Anterior cingulate cortex (tissue), 58 donors: ENCODE data around the gene TRPM2.
"Not testable (repeated sequence)": the region's sequence is repeated elsewhere in the genome, so short reads cannot be mapped to it uniquely, and the experiment has no call there.

Source experiments
- DNase-seq, 58 donors: peaks; one replicate each; lab custom pipeline; 2025; lab: John Stamatoyannopoulos, UW

Gene TRPM2

DNA sequence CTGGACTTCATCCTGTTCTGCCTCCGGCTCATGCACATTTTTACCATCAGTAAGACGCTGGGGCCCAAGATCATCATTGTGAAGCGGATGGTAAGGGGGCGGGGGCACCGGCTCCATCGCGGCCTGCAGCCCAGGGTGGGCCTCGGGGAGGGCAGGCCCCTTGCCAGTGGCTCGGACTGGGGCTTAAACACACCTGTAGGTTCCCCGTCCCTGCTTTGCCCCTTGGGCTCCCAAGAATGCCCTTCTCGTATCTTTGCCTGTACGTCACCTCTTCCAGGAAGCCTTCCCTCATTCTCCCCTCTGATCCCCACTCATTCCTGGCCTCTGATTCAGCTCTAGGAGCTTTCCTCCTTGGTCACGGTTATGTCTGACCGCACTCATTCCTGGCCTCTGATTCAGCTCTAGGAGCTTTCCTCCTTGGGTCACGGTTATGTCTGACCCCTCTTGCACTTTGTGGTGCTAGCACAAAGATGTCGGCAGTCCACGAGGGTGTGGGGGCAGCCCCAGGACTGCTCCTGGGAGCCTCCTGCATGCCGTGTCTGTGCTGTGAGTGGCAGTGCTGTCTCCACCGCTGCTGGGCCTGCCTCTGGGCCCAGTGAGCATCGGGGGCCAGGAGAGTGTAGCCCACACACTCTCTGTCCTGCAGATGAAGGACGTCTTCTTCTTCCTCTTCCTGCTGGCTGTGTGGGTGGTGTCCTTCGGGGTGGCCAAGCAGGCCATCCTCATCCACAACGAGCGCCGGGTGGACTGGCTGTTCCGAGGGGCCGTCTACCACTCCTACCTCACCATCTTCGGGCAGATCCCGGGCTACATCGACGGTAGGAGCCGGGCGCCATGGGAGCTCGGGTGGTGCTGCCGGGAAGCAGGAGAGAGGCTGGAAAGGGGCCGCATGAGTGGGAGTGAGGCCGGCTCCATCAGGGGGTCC is 52.8 kb downstream of the TRPM2 start:
- no peak for DNase-seq

DNA sequence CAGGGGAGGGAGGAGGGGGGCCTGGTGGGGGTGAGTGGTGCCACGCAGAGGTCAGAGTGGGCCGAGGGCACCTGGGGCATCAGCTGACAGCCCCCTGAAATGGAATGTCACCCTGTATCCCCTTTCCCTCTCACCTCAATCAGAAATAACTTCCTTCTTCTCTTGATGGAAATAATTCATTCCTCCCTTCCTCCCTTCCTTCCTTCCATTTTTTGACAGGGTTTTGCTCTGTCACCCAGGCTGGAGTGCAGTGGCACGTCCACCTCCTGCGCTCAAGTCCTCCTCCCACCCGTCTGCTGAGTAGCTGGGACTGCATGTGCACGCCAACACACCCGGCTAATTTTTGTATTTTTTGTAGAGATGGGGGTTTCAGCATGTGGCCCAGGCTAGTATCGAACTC is 53.5 kb downstream of the TRPM2 start:
- DNase-seq = no peak

DNA sequence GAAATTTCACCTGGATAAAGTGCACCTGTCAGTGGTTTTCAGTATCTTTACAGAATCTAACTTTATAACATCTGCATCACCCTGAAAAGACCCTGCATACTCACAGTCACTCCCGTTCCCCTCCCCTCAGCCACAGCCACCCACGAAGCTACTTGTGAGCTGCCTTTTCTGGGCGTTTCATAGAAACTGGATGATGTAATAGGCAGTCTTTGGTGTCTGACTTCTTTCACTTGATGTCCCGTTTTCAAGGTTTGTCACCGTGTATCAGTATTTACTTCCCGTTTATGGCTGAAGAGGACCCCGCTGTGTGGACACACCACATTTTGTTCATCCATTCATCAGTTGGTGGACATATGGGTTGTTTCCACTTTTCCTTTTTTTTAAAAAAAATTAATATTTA is 54.1 kb downstream of the TRPM2 start:
- peak in 1 of 58 donors; percentile 10 for DNase-seq

DNA sequence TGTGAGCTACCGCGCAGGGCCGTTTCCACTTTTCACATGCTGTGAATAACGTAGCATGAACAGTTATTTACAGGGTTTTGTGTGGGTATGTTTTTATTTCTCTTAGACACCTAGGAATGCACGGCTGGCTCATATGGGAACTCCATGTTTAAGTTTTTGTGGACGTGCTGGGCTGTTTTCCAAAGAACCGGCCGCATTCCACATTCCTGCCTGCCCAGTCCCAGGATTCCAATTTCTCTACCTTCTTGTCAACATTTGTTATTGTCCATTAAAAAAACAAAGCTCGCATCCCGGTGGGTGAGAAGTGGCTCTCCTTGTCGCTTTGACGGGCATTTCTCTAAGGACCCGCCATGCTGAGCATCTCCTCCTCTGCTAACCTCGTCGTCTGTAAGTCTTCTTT is 54.8 kb downstream of the TRPM2 start:
- no peak for DNase-seq

DNA sequence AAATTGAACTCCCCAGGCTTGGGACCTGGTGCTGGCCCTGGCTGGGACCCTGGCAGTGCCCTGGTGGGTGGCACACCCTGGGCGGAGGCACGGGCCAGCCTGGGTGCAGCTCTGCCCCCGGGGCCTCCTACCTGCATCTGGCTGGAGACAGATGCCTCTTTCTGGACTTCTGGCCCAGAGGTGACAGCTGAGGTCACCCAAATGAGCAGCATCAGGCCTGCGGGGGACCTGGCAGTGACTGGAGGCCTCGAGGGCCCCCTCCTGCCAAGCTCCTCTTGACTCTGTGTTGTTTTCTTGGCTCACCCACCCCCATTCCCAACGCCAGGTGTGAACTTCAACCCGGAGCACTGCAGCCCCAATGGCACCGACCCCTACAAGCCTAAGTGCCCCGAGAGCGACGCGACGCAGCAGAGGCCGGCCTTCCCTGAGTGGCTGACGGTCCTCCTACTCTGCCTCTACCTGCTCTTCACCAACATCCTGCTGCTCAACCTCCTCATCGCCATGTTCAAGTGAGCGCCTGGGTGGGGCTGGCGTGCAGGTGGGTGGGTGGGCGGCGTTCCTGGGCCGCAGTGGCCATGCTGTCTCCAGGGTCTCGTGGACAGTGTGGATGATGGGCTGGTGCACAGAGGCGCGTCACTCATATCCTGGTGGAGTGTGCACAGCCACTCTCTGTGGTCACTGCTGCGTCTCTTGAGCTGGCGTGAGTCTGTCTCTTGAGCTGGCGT is 60.3 kb downstream of the TRPM2 start:
- DNase-seq = no peak

DNA sequence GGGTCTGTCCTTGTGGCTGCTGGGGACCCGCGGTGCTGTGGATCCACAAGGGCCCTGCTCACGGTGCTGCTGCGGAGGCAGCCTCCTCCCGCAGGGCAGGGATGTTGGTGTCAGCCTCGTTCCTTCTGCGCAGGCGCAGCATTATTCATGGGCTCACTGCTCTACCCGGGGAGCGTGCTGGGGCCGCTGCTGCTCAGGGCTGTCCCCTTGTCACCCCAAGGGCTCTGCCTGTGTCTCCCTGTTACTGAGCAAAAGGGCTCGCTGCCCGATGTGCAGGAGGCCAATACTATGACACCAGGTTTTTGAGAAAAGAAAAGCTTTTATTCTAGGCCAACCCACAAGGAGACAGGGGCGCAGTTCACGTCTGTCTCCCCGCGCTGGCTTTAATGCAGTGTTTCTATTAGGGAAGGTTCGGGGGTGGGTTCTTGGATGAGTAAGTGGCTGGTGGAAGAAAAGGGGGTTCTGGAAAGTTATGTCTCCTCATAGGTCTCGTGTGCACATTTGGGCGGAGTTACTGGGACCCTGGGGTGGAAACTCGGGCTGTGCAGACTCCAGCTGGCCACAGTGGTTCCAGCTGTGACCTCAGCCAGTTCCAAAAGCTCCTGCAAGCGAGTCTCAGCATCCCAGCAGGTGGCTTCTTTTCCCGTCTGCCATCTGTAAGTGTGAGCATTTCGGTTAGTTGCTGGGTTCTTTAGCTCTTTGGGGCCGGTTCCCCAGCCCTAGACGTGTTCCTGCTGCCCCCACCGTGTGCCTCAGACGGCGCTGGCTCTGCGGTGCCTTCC is 61.1 kb downstream of the TRPM2 start:
- no peak for DNase-seq

DNA sequence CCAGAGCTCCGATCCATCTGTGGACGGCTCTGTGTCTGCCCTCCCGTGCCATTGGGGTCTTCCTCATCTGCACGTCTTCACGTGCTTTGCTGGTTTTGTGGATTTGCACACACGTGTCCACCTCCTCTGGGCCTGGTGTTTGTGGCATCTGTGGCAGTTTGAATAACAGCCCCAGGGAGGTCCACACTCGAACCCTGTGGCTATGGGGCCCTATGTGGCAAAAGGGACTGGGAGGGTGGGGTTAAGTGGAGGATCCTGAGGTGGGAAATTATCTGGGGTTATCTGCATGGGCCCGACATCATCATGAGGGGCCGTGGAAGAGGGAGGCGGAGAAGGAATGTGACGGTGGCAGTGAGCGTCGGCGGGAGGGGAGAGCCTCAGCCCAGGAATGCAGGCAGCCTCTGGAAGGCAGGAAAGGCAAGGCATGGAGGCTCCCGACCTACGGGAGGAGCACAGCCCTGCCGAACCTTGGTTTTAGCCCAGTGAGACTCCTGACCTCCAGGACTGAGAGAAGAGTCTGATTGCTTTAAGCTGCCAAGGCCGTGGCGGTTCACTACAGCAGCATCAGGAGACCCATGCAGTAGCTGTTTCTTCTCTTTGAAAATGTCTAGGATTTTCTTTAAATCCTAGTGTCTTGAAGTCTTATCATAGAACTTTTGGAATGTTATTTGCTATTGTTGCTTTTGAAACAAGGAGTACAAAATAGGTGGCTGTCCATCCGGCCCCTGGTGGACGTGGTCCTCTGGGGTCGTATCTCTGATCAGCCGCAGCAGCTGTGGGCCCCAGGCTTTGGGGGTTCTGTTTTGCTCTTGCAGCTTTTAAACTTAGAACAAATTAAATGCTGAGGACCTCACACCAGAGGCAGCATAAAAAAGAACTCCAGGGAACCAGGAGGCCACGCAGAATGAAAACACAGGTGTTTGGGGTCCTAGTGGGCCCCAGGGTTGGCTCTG is 61.9 kb downstream of the TRPM2 start:
- no peak for DNase-seq

DNA sequence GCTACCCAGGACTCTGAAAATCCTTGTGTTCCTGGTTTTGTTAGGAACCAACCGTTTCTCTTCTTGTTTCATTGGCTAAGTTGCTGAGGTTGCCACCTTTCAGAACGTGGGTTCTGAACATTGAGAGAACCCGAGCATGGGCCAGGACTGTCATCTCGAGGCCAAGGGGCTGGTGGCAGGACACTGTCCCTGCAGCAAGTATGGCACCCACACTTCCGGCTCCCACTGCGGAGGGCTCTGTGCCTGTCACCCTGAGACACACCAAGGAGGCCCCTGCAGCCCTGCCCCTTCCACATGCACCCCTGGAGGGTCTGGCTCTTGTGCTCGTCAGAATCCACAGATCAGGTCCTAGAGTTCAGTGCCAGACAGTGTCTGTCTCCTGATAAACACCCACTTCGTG is 62.8 kb downstream of the TRPM2 start:
- DNase-seq = no peak

DNA sequence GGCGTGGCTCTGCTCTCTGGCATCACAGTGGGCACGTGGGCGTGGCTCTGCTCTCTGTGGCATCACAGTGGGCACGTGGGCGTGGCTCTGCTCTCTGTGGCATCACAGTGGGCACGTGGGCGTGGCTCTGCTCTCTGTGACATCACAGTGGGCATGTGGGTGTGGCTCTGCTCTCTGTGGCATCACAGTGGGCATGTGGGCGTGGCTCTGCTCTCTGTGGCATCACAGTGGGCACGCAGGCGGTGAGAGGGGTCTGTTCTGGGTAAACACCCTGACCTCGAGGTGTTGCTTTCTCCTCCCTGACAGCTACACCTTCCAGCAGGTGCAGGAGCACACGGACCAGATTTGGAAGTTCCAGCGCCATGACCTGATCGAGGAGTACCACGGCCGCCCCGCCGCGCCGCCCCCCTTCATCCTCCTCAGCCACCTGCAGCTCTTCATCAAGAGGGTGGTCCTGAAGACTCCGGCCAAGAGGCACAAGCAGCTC is 64.2 kb downstream of the TRPM2 start:
- not testable (repeated sequence) for DNase-seq

DNA sequence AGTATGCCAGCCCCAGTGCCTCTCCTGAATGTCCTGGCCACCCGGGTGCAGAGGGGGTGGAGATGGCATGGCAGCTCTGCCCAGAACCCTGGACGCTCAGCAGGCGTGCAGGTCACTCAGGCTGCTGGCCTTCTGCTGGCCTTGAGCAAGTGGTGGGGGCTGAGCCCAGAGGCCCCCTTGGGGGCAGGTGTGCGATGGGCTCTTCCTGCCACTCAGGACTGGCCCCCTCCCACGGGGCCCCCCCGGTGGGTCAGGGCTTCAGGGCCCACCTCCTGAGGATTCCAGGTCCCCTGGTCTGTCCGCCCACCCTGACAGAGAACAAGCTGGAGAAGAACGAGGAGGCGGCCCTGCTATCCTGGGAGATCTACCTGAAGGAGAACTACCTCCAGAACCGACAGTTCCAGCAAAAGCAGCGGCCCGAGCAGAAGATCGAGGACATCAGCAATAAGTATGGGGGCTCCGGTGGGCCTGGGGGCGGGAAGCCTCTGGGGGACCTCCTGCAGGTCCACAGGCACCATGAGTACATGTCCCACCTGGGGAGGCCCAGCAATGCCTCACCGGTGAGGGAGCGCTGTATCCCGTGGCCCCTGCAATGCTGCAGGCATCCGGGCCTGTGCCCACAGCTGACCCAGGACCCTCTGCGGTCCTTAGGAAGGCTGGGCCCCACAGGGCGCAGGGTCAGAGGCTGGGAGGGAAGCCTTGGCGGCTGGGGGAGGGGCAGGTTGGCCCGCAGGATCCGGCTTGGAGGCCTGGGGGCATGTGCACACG is 64.9 kb downstream of the TRPM2 start:
- DNase-seq = no peak

DNA sequence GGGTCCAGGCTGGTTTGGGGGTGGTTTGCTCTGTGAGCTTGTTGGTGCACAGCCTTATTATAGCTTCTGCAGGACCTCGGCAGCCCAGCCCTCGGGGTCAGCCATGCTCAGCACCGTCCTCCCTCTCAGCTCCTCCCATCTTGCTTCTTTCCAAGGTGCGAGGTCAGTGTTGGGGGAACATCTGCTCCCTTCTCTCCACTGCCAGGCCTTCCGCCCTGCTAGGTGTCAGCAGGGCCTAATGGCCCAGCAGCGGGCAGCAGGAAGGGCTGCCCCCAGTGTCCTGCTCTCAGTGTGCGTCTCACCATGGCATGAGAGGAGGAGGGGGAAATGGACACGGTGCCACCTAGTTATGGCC is 65.4 kb downstream of the TRPM2 start:
- DNase-seq = no peak

DNA sequence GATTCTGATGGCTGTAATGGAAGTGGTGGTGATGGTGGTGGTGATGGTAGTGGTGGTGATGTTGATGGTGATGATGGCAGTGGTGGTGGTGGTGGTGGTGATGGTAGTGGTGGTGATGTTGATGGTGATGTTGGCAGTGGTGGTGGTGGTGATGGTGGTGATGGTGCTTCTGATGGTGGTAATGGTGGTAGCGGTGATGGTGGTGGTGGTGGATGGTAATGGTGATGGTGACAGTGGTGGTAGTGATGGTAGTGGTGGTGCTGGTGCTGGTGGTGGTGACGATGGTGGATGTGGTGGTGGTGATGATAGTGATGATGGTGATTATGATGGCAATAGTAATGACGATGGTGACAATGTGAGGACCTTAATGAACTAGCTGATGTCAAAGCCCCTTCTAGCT is 66.3 kb downstream of the TRPM2 start:
- DNase-seq = no peak

DNA sequence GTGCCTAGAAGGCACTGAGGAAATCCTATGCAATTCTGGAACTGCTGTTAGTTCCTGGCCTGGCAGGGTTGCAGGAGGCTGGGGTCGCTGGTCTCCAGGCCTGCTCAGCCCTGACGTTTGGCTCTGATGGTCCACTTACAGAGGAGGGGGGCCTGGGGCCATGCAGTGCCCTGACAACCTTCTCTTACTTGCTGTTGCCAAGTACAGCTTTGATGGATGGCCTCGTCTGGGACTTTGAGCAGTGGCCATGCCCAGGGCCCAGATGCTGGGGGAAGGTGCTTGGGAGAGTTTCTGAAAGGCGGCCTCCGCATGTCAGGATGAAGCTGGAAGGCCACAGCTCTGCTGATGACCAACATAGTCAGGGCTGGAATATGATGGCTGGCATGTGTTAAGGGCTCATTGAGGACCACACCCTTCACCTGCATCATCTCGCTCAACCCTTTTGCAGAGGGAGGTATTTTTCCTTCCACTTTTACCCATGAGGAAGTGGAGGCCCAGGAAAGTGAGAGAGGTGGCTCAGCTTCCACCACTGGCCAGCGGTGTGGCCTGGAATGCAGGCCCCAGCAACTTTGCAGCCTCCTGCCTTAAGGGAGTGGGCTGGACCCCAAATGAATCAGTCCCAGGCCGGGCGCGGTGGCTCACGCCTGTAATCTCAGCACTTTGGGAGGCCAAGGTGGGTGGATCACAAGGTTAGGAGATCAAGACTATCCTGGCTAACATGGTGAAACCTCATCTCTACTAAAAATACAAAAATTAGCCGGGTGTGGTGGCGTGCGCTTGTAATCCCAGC is 67.2 kb downstream of the TRPM2 start:
- no peak for DNase-seq

DNA sequence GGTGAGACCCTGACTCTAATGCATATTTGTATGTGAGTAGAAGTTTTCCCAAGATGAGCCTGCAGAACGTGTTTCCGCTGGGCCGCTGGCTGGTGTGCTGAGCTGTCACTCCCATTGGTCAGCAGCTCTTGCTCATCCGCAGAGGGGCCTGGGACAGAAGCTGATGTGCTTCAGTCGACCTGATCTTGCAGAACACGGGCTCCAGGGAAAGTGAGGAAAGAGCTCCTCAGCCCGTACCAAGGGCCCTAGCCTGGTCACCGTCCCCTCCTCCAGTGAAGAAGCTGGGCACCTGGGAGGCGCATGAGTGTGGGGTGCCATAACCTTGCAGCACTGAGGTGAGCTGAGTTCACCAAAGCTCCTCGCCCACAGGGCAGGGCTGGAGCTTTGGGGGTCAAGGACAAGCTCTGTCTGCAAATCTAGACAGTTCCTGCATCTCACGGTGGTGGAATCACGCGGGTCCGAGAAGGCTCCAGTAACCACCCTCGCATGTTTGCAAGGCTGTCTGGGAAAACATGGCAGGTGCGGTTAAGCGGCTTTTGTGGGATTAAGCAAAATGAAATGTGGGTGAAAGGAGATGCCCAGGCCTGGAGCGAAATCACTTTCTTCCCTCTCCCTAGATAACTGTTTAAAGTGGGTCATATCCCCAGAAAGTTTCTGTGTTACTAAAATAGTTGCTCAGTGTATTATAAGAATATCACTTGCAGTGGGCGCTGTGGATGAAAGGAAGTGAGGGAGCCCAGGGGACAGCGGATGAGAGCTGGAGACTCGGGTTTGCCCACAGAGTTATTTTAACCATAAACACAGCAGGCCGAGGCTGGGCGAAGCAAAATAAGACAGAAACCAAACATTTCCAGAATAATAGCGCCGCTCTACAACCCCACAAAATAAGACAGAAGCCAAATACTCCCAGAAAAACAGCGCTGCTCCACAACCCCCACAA is 68.8 kb downstream of the TRPM2 start:
- peak in 1 of 58 donors; percentile 34 for DNase-seq

DNA sequence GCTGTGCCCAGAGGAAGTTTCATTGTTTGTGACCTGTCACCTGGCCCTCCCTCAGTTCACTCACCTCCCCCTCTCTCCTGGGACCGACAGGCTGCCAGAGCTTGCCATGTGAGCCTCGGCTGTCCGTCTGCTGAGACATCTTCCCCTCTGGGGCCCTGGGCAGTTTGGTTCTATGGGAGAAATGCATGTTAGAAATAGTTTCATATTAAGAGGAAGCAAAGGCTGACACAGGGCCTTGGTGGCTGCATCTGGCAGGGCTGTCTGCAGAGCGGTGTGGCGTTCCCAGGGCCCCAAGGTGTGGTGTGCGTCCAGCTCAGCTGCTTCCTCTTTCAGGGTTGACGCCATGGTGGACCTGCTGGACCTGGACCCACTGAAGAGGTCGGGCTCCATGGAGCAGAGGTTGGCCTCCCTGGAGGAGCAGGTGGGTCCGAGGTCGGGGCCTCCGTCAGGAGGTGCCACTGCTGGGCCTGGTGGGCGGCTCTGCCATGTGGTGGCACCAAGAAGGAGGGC is 69.9 kb downstream of the TRPM2 start:
- DNase-seq = no peak

DNA sequence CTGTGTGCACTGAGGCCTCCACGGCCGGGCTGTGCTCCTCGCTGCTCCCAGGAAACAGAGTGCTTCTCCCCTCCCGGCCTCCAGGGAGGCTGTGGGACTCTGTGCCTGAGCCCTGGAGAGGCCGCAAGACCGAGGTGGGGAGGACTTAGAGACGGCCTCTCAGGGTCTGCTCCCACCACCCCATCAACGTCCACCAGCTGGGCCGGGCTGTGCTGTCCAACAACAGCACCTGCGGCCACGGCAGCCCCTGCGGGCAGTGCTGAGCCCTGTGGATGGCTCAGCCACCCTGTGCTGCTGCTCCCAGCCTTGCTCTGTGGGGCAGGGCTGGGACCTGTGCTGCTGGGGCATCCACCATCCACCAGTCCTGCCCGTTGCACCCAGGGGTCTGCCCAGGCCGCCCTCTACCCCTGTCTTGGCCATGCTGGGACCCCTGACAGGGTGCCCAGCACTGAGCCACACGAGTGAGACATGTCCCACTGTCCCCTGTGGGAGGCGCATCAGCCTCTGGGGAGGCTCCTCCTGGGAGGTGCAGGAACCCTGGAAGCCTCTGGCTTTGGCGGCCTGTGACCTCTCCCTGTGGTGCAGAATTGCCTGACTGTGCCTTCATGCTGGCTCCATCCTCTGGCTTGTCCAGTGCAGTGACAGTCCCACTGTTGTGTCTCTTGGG is 70.7 kb downstream of the TRPM2 start:
- no peak for DNase-seq
